Measurements from ENCODE around the gene SIGLEC7. TPM values are rescaled to one million over a fixed set of nuclear protein-coding genes. Genes with fewer than 3 reads are reported as not detected.

The SIGLEC7 gene
- total and polyA plus RNA-seq, 9 donors, result 0.38 to 3.7 (median 1.5) TPM; not detected in 2

GRCh38 chr19:51161867-51162496 is 19.9 kb downstream of the SIGLEC7 start:
- no peak overlapping the region for H3K27ac ChIP-seq
- WGBS, 3 donors, result 90 to 96% (median 95%) methylated on average over 4 of the region's 4 CpGs
- no peak overlapping the region for H3K4me3 ChIP-seq
- no peak for TF ChIP-seq EP300 (IDR thresholded peaks at IDR 0.05)
- no peak for TF ChIP-seq POLR2A (IDR thresholded peaks at IDR 0.05)
- TF ChIP-seq CTCF (IDR thresholded peaks at IDR 0.05), result no peak
- H3K27me3 ChIP-seq, result no peaks in the 10 kb centered on the region
- H3K36me3 ChIP-seq, result no peaks in the 10 kb centered on the region
- DNase-seq, result no peak
- intact Hi-C loops (cut with DNase I), result loop anchor here in 1 of 4 donors (10.0 kb wide), 1 partner anchor 57 kb away; the partner anchor contains the start of gene CTU1
- peaks cover 4% of the 10 kb centered on the region for H3K4me1 ChIP-seq (ENCODE audit: insufficient read depth)
- H3K9me3 ChIP-seq, result no peaks in the 10 kb centered on the region

GRCh38 chr19:51163257-51163656 is 21.2 kb downstream of the SIGLEC7 start:
- H3K36me3 ChIP-seq, result no peaks in the 10 kb centered on the region
- peaks cover 5% of the 10 kb centered on the region for H3K4me1 ChIP-seq (ENCODE audit: insufficient read depth)
- peak; percentile 46 to 75 (median 60) for DNase-seq
- peak overlapping the region in 1 of 2 donors; percentile 27 for H3K27ac ChIP-seq
- intact Hi-C loops (cut with DNase I), result loop anchor here in 1 of 4 donors (10.0 kb wide), 1 partner anchor 58 kb away; the partner anchor contains the start of gene CTU1
- no peaks in the 10 kb centered on the region for H3K27me3 ChIP-seq
- no peak for TF ChIP-seq EP300 (IDR thresholded peaks at IDR 0.05)
- no peak for TF ChIP-seq CTCF (IDR thresholded peaks at IDR 0.05)
- no peak for TF ChIP-seq POLR2A (IDR thresholded peaks at IDR 0.05)
- 38 to 39% (median 39%) methylated on average over 3 of the region's 3 CpGs for WGBS, 3 donors
- H3K9me3 ChIP-seq, result no peaks in the 10 kb centered on the region
- no peak overlapping the region for H3K4me3 ChIP-seq

GRCh38 chr19:51164215-51164614 is 22.1 kb downstream of the SIGLEC7 start:
- H3K27me3 ChIP-seq, result no peaks in the 10 kb centered on the region
- H3K36me3 ChIP-seq, result no peaks in the 10 kb centered on the region

GRCh38 chr19:51166846-51167490 is 24.9 kb downstream of the SIGLEC7 start:
- 50 to 61% (median 57%) methylated on average over 9 of the region's 9 CpGs for WGBS, 3 donors
- intact Hi-C loops (cut with DNase I), result loop anchor here in 2 of 4 donors (5.0 to 10.0 kb wide), 2 partner anchors 62 to 145 kb away; partner anchors contain the start of gene CTU1 (in 1 of the 2)
- no peak overlapping the region for H3K4me3 ChIP-seq
- peaks cover 9% of the 10 kb centered on the region for H3K4me1 ChIP-seq (ENCODE audit: insufficient read depth)
- H3K27me3 ChIP-seq, result no peaks in the 10 kb centered on the region
- no peaks in the 10 kb centered on the region for H3K9me3 ChIP-seq
- no peak for DNase-seq
- TF ChIP-seq POLR2A (IDR thresholded peaks at IDR 0.05), result no peak
- no peak for TF ChIP-seq CTCF (IDR thresholded peaks at IDR 0.05)
- TF ChIP-seq EP300 (IDR thresholded peaks at IDR 0.05), result no peak
- H3K36me3 ChIP-seq, result no peaks in the 10 kb centered on the region
- no peak overlapping the region for H3K27ac ChIP-seq

More at GRCh38 chr19:51164215-51164614, 22.1 kb downstream of the SIGLEC7 start:
- no peak overlapping the region for H3K27ac ChIP-seq
- 71 to 80% (median 77%) methylated on average over 3 of the region's 3 CpGs for WGBS, 3 donors
- no peak for DNase-seq
- intact Hi-C loops (cut with DNase I), result loop anchor here in 1 of 4 donors (10.0 kb wide), 1 partner anchor 59 kb away; the partner anchor contains the start of gene CTU1
- no peak overlapping the region for H3K4me3 ChIP-seq
- H3K9me3 ChIP-seq, result no peaks in the 10 kb centered on the region
- peaks cover 9% of the 10 kb centered on the region for H3K4me1 ChIP-seq (ENCODE audit: insufficient read depth)
- TF ChIP-seq CTCF (IDR thresholded peaks at IDR 0.05), result no peak
- TF ChIP-seq POLR2A (IDR thresholded peaks at IDR 0.05), result no peak
- TF ChIP-seq EP300 (IDR thresholded peaks at IDR 0.05), result no peak
